Adrenal gland (tissue), 5 donors: ENCODE measurements around the gene RPS2.
"Not testable (repeated sequence)": the region's sequence is repeated elsewhere in the genome, so short reads cannot be mapped to it uniquely, and the experiment has no call there.

ENCODE experiments used
- CTCF ChIP-seq, 6 experiments: fragments of 450-650 bp in 4 of 6; fragments of 200-600 bp in 2 of 6; sonication (generic) in 1 of 6; IDR thresholded peaks; 1 replicate in 5 of 6; 2 replicates in 1 of 6; pipeline versions ENCODE4 v1.5.1 to v1.8.0; 2016 to 2021; ENCODE audit warnings: antibody characterized with exemption in 6 of 6, mild to moderate bottlenecking in 2 of 6, moderate library complexity in 1 of 6
- POLR2A ChIP-seq, 2 donors: fragments of 450-650 bp; IDR thresholded peaks; one replicate each; pipeline ENCODE4 v1.6.1; 2017; ENCODE audit warnings: antibody characterized with exemption in 2 of 2, mild to moderate bottlenecking in 2 of 2, moderate library complexity in 1 of 2
- donor health status: DM: no; HTN: no; CAD: no.

- not testable (repeated sequence) for TF ChIP-seq CTCF, POLR2A (IDR thresholded peaks at IDR 0.05)
Measured at GRCh38 chr16:2011726-2012125, 47.1 kb upstream of the RPS2 start.
